ENCODE results near the gene KLHL8.

DNA sequence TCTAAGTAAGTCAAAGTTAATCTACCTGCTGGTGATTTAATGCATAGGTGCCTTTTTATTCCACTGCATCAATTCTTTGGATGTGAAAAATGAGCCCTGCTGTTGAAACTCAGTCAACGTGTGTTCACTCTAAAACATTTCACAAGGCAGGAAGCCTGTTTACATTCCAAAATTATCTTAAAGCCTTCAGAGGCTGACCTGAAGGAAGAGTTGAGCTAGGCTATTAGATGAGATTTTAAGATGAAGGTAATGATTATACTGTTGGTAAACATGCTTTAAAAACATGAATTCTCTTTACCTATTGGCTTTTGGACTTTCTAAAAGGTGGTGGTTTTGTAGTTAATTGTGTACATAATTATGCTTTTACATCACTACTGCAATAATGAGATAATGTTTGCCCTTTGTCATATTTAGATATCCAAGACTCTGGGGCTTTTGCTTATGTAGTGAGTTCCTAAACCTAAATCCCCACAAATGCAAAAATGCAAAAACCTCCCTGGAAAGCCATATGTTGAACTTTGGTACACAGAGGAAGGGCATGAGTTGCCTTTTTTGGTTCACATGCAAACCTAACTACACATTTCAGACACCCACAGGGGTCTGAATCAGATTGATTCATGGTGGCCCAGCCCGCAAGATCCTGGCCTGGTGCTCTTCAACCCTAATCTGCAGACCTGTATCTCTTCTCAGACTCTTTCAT is 92.3 kb downstream of the KLHL8 start:
- TF ChIP-seq POLR2A (IDR thresholded peaks at IDR 0.05) = no peak
- TF ChIP-seq, protein P1, sequence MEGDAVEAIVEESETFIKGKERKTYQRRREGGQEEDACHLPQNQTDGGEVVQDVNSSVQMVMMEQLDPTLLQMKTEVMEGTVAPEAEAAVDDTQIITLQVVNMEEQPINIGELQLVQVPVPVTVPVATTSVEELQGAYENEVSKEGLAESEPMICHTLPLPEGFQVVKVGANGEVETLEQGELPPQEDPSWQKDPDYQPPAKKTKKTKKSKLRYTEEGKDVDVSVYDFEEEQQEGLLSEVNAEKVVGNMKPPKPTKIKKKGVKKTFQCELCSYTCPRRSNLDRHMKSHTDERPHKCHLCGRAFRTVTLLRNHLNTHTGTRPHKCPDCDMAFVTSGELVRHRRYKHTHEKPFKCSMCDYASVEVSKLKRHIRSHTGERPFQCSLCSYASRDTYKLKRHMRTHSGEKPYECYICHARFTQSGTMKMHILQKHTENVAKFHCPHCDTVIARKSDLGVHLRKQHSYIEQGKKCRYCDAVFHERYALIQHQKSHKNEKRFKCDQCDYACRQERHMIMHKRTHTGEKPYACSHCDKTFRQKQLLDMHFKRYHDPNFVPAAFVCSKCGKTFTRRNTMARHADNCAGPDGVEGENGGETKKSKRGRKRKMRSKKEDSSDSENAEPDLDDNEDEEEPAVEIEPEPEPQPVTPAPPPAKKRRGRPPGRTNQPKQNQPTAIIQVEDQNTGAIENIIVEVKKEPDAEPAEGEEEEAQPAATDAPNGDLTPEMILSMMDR (IDR thresholded peaks at IDR 0.05) = no peak
